Stimulated activated CD8-positive, alpha-beta memory T cell treated with anti-CD3 and anti-CD28 coated beads, Interleukin-7, amount 100 ng/mL, for 1 hour (primary cell): ENCODE measurements around the gene EXD3.

ENCODE experiments used
- DNase-seq, 2 donors: peaks; one replicate each; pipeline ENCODE4 v3.0.0-alpha.2; 2020; ENCODE audit warnings: low read depth in 2 of 2

Gene EXD3

DNA sequence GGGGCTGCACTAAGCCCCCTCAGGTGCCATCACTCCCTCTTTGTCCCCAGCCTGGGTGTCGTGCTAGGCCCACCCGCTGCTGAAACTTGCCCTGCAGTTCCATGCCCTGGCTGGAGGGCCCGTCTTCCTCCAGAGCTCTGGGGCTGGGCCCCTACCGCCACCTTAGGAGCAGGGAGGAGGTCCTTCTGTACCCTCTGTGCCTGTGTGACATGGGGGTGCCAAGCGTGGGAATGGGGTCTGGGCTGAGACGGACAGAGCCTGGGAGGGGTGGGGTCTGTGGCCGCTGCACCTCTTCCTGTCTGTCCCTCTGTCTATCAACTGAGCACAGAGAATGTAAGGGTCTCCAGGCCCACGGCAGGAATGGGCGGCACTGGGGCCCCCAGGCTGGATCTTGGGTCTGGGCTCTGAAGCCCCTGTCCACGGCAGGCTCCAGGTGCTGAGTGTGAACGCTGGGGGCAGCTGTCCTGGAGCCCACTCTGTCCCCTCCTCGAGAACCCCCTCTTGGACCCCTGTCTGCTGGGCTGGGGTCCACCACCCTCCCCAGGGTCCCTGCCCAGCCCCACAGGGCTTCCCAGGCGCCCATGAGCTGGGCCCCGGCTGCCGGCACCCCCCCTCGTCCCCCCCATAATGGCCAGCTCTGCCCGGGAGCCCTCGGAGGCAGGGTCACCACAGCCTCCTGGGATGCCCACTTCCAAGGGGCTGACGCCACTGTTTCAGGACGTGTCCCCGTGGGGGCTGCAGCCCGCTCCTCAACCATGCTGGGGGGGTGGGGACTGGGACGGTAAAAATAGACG is 105.0 kb downstream of the EXD3 start:
- no peak for DNase-seq

DNA sequence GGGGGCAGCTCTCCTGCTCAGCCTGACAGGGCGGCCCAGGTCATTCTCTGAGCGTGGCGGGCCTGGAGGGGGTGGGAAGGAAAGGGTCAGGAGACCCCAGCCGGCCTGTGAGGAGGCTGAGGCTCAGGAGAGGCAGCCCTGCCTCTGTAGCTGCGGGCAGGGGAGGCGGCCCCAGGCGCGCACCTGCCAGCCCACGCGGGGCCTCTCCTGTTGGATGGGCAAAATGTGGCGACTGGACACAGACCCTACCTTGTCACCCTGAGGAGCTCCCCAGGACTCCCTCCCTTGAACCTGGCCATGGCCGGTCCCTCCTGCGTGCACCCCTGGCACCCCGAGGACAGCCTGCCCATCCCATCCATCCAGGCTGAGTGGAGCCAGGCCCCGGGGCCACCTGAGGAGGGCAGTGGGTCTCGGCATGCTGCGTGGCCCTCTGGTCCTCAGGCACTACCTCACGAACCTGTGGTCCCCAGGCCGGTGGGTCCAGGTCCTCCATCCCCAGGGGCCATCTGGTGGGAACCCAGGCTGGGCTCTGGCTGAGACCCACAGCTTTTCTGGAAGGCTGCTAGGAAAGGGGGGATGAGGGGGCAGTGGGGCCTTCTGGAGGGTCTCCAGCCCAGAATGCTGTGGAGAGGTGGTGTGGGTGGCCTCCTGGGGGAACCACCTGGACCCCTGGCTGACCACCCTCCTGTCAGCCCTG is 105.8 kb downstream of the EXD3 start:
- DNase-seq, result no peak

DNA sequence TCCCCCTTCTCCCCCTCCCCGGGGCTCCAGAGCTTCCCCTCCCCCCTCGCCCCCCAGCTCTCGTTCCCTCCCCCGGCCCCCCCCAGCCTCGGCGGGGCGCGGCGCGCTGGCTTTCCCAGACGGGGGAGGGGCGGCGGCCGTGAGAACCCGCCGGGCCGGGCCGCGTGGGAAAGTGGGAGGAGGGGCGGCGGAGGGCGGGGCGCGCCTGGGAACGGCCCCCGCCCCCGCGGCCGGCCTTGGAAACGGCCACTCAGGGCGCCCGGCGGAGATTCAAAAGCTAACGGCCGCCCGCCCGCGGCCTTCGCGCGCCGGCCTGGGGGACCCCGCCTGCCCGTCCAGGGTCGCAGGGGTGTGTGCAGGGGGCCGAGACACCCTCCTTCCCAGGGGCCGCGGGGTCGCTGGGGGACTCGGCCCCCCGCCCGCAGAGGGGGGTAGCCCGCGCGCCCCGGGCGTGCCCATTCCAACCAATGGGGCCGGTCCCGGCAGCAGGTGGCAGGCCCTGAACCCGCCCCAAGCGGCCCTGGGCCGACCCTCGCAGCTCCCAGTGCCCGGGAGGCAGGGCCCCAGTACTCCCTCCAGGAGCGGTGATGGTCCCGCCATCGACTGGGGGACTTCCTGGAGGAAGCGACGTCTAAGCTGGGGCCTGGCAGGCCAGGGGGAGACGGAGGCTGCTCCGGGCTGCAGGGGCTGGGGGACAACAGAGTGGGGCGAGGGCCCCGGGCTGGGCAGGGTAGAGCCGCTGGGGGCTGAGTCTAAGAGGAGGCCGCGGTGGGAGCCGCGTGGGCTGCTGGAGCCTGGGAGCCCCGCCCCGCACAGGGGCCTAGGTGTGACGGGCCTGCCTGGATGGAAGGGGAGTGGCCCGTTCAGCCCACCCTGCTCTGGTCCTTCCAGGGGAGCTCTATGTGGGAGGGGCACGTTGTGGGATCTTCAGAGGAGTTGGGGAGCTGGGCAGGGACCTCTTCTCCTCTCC is 106.7 kb downstream of the EXD3 start:
- no peak for DNase-seq

DNA sequence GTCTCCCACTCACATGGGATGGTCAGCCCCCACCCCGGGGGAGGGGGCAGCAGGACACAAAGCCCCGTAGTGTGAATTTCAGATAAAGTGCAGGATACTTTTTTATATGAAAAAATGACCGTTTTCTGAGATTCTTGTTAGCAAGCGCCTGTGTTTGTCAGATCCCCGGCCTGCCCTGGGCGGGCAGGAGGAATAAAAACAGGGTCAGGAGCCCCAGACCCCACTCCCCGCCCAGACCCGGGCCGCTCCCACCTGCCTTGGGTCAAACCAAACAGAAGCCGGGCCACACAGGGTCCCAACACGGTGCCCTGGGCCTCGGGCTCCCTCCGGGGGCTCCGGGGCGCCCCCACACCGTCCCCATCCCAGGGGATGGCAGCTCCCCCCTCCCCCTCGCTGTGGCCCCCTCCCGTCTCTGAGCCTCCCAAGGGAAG is 107.4 kb downstream of the EXD3 start:
- no peak for DNase-seq

DNA sequence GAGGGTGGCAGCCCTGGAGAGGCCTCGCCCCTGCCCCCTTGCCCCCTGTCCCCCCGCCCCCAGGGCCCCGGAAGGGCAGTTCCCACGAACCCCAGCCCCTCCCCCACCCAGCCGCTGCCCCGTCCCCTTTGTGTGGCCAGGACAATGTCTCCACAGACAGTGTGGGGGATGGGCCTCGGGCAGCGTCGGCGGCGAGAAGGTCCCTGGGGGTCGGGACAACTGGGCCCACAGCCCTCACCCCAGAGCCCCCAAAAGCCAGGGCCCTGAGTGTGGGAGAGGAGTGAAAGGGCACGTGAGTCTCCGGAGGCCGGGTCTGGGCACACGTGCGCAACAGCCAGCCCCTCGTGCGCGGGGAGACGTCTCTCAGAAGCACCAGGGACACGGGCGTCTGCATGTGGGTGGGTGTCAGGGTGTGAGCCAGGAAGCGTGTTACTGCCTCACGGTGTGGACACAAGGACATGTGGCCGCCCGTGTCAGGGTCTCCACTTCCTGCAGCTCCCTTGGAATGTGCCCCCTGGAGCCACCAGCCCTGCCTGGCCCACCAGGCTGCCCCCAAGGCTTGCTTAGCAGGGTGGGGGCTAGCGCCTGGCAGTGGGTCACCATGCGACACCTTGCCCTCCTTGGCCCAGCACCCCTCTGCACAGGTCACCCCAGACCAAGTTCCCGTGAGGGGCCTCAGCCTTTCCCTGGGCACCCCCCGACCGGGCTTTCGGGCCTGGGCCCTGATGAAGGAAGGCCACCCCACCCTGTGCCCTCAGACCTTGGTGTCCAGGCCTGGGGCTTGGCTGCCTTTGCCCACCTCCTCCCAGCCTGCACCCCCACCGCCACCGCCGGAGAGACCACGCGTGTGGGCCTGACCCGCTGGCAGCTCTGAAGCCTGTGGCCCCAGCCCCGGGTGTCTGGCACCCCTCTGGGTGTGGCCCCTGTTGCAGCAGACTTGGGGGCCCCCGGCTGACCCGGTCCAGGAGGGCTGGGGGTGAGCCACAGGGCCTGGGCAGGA is 108.1 kb downstream of the EXD3 start:
- no peak for DNase-seq

DNA sequence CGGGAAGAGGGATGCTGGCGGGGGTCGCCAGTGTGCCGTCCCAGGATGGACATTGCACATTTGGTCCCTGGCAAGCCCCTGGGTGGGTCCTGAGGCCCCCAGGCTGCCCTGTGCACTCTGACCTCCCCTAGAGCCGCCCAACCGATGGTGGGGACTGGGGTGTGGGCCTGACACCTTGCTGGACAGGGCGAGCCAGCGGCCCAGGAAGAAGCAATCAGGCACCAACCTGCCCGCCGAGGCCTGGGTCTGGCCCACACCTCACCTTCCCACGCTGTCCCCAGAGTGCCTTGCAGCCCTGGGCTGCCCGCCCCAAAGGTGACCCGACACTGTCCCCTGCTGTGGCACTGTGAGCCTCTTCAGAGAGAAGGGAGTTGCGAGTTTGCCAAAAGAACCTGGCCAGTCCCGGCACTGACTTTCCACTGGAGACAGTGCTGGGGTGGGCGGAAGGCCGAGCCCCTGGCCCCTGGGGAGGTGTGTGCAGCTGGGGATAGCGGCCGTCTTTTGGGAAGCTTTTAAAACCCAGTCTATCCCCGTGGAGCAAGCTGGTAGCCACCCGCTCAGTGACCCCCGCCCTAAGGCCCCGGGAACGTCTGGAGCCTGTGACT is 108.9 kb downstream of the EXD3 start:
- no peak for DNase-seq

DNA sequence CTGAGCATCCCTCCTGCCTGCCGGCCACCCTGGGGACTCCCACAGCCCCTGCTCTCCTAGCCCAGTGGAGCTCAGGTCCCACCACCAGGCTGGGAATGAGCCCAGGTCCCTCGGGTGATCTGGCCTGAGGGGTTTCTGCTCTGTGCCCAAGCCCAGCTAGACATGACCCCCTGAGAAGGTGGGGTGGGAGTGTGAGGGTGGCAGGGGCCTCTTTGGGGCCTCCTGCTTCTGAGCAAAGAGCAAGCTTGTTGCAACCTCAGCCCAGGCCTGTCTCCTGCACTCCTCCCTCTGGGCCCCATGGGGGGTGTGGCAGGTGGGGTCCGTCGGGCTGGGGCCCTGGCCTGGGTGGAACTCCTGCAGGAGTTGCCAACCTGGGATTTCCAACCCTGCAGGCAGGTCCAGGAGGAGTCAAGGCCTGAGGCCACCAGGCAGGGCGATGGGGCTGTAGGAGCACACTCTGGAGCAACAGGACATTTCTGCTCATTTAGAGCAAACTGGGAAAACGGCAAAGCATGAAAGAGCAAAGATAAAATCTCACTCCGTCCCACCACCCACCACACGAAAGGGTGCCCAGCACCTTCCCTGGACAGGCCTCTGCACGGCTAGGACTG is 109.5 kb downstream of the EXD3 start:
- no peak for DNase-seq

DNA sequence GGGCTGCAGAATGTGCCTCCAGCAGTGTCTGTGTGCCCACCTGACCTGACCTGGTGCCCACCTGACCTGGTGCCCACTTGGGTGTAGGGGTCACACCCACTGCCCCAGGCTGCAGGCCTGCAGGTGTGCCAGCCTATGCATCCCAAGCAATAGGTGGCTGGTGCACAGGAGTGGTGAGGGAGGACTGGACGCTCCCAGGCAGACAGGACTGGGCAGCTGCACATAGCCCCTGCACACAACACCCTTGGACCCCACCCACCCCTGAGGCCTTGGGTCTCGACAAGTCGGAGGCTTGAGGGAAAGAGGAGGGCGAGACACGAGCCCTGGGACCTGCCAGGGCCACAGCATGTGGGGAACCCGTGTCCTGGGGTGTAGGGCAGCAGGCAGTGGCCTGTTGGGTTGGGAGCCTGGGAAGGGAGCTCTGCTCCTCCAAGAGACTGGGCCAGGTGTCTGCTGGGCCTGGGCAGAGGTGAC is 110.1 kb downstream of the EXD3 start:
- DNase-seq, result no peak

DNA sequence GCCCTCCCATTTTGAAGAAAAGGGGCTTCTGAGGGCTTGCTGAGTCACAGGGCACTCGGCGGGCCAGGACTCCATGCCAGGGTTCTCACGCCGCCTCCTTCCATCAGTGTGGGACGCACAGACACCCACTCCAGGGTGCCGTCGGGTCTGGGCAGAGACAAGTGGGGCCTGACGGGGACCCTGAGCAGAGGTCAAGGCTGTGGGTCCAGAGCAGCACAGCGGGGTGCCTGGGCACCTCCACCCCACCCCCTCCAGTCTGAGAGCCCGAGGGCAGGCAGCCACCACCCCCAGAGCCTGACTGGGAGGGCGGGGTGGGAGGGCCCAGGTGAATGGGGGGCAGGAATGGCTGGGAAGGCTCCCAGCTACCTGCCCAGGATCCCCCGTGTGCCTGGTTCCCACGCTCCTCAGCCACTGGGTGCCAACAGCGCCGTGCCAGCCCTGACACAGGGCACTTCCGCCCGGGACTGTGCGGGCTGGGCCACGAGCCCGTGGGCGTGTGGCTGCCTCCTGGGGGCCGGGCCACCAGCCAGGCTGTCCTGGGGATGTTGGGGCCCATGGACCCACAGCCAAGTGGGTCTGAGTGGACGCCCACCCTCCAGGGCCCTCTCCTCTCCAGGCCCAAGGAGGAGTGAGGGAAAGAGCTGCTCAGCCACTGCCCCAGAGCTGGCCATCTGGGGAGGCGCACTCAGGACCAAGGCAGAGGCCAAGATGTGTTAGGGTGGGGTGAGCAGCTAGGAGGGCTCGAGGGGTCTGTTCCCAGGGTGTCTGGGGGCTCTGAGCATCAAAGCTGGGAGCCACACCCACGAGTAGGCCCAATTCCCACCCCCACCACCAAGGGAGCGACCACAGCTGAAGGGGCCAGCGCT is 110.7 kb downstream of the EXD3 start:
- DNase-seq, result no peak

DNA sequence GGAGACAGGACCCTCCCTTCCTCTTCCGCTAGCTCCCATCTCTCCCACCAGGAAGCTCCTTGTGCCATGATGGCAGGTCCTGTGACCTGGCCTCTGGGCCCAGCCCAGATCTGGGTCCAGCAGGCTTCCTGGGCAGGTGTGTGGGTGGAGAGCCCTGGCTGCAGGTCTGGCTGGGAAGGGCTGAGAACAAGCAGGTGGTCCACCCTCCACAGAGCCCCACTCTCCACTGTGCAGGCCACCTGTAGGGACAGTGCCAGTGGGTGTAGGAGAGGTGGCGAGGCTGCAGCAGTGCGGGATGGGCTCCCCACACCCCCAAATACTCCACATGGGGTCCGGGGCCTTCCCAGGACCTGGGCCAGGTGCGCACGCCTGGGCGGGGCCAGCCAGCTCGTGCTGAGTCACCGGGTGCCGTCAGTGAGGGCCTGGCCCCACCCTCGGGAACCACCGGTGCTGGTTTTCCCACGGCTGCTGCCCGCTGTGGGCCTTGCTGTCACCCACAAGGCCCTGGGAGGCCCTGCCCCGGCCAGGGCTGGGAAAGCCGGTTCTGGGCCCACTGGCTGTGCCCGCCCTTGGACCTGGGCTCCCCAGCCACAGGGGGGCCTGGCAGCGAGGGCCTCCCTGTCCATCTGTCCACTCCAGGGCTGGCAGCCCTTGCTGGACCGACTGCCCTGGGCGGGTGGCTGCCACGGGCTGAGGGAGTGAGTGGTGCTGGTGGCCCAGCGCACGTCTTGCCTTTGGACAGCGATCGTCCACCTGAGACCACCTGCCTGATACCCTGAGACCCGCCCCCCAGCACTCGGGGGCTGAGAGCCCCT is 111.6 kb downstream of the EXD3 start:
- DNase-seq, result no peak

DNA sequence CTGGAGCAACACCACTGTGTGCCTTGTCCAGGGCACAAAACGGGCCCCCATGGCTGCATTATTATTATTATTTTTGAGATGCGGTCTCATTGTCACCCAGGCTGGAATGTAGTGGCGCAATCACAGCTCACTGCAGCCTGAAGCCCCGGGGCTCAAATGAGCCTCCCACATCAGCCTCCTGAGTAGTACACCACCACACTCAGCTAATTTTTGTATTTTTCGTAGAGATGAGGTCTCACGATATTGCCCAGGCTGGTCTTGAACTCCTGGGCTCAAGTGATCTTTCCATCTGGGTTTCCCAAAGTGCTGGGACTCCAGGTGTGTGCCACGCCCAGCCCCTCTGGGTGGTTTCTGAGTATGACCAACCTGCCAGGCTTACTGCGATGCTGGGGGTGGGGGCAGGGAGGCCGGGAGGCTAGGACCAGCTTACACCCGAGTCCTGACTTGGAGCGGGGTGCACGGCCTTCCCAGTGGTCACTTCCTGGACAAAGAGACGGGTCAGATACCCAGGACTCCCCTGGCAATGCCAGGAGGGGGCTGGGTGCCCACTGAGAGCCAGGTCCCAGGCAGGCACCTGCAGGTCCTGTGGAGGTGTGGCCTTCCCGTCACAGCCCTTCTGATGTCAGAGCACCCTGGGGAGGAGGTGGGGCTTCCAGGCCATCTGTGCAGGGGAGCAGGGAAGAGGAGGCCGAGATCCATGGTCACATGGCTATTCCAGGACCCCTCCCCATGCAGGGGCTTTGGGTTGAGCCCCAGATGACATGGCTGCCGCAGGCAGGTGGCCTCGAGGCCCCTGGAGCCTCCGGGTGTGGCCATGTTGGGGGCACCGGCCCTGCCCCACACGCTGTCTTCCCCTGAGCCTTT is 112.5 kb downstream of the EXD3 start:
- no peak for DNase-seq

DNA sequence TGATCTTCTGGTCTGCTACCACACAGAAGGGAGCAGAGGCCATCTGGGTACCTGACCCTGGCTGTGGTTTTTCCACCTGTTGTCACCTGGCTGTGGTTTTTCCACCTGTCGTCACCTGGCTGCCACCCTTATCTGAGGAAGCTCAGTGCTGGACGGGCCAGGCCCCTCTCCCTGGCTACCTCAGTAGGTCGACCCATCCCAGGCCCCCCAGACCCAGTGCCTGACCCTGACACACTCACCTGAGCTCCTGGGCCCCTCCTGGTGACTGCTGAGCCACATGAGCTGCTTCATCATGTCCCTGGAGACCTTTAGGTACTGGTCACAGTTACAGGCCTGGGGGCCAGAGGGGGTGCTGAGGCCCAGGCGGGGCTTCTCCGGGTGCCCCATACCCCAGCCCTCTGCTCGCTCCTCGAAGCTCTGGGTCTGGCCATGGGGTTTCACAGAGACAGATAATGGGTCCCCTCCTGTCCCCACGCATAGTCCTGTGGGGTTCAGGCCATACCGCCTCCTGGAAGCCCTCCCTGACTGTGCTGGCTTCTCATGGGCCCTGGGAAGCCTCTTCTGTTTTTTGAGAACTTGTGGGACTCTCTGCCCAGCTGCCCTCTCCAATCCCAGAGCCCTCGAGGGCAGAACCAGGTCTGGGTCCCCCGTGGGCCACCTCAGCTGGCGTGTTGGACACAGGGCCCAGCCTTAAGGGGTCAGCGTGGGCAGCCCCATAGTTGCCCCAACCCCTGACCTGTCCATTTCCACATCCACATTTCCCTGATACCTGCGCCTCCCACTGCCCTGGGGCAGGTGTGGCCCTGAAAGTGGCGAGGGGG is 113.4 kb downstream of the EXD3 start:
- DNase-seq, result no peak

DNA sequence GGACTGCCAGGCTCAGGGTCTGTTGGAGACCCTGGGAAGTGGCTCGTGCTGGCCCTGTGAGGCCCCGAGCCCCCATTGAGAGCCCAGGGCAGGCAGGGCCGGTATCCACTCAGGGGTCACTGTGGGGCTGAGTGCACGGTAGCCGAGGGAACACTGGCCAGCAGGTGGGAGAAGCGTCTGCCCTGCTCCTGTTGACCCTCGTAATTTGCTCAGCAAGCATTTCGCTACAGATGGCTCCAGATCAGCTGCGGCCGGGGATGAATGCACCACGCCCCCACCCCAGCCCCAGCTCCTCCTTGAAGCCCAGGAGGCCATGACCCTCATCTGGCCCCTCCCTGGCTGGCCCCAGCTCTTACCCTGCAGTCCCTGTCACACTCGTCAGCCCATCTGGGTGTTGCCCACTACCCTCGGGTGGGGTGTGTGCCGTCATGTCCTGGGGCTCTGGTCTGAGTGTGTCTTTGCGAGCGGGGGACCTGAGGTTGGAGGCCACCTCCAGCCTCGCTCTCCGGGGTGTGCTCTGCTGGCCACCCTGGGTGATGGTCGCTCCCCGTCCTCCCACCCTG is 114.8 kb downstream of the EXD3 start:
- no peak for DNase-seq

DNA sequence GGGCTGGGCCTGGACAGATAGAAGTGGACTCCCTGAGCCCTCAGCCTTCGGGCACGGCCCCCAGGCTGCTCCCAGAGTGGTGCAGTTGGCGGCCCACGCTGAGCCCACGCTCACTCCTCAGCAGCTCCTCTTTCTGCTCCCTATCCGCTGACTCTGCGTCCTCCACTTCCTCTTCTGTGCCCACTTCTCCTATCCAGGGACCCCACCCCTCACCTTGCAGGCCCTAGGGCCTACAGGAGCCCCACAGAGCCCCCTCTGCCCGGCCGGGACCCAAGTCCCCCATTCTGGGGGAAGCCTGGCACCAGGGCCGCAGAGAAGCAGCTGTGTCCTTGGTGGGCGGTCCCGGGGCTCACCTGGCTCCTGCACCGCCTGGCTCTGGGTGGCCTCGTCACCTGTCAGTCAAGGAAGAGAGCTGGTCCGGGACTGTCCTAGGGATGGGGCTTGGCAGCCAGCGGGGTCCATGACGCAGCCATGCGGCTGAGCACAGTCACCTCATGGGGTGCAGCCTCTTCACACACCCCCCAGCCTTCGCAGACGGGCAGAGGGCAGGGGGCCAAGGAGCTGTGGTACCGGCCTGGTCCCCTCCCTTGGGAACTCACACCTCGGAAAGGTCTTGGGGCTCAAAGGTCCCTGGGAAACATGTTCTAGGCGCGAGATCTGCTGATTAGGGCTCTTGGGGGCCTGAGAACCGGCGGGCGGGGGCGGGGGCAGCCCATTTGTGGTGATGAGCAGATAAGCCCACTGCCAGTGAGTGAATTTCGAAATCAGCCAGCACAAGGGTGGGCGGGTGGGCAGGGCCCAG is 115.5 kb downstream of the EXD3 start:
- DNase-seq, result no peak

DNA sequence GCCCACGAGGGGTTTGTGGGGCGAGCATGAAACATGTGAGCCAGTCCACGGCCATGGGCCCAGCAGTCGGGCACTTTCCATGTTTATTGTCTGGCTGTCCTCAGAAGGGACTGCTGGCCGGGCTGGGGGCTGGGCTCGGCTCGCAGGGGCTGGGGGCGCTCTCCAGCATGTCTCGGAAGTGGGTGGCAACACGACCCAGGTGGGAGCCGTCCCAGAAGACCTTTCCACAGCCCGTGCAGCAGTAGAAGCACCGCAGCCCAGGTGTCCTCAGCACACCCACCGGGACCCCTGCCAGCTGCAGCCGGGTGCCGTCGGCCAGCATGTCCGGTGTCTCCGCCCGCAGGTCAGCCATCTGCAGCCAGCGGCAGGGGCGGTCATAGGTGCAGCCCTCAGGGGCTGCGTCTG is 116.1 kb downstream of the EXD3 start:
- DNase-seq, result no peak
